ENCODE measurements around the gene CDKN1C.

Gene CDKN1C

GRCh38 chr11:2863276-2863618 is 22.3 kb downstream of the CDKN1C start:
- TF ChIP-seq CREB1 (IDR thresholded peaks at IDR 0.05; ENCODE audit: low read depth) = no peak
- TF ChIP-seq CEBPB (IDR thresholded peaks at IDR 0.05) = no peak
- no peak for TF ChIP-seq NFIC (IDR thresholded peaks at IDR 0.05)
- TF ChIP-seq REST (IDR thresholded peaks at IDR 0.05; ENCODE audit: low read depth) = no peak
- no peak for TF ChIP-seq EGR1 (IDR thresholded peaks at IDR 0.05)
- no peak for TF ChIP-seq ZBTB7A (IDR thresholded peaks at IDR 0.05; ENCODE audit: low read depth)
- TF ChIP-seq RAD21 (IDR thresholded peaks at IDR 0.05; ENCODE audit: low read depth) = no peak
- no peak for TF ChIP-seq TCF12 (IDR thresholded peaks at IDR 0.05; ENCODE audit: low read depth)
- no peak for TF ChIP-seq FOXM1 (IDR thresholded peaks at IDR 0.05; ENCODE audit: borderline replicate concordance, low read depth)
- TF ChIP-seq EP300 (IDR thresholded peaks at IDR 0.05; ENCODE audit: borderline replicate concordance) = no peak
- no peak for TF ChIP-seq TEAD4 (IDR thresholded peaks at IDR 0.05)
- TF ChIP-seq MAX (IDR thresholded peaks at IDR 0.05) = no peak

GRCh38 chr11:2862395-2863275 is 22.9 kb downstream of the CDKN1C start:
- TF ChIP-seq EGR1 (IDR thresholded peaks at IDR 0.05) (no peak), ZBTB7A (IDR thresholded peaks at IDR 0.05; ENCODE audit: low read depth) (no peak), CEBPB (IDR thresholded peaks at IDR 0.05) (no peak), CREB1 (IDR thresholded peaks at IDR 0.05; ENCODE audit: low read depth) (no peak), TAF1 (IDR thresholded peaks at IDR 0.05; ENCODE audit: low read depth) (no peak), RAD21 (IDR thresholded peaks at IDR 0.05; ENCODE audit: low read depth) (no peak), REST (IDR thresholded peaks at IDR 0.05; ENCODE audit: low read depth) (no peak), NFIC (IDR thresholded peaks at IDR 0.05) (no peak), MAX (IDR thresholded peaks at IDR 0.05) (no peak), TCF12 (IDR thresholded peaks at IDR 0.05; ENCODE audit: low read depth) (no peak), USF1 (IDR thresholded peaks at IDR 0.05) (no peak), FOXM1 (IDR thresholded peaks at IDR 0.05; ENCODE audit: borderline replicate concordance, low read depth) (no peak), YY1 (IDR thresholded peaks at IDR 0.05; ENCODE audit: low read depth) (no peak), TEAD4 (IDR thresholded peaks at IDR 0.05) (no peak), EP300 (IDR thresholded peaks at IDR 0.05; ENCODE audit: borderline replicate concordance) (no peak)

- TF ChIP-seq REST (IDR thresholded peaks at IDR 0.05; ENCODE audit: low read depth) (no peak), NFIC (IDR thresholded peaks at IDR 0.05) (no peak), ZBTB7A (IDR thresholded peaks at IDR 0.05; ENCODE audit: low read depth) (no peak), EGR1 (IDR thresholded peaks at IDR 0.05) (no peak)
Measured at GRCh38 chr11:2860636-2861035, 24.9 kb downstream of the CDKN1C start.

- TF ChIP-seq REST (IDR thresholded peaks at IDR 0.05; ENCODE audit: low read depth) (no peak), EP300 (IDR thresholded peaks at IDR 0.05; ENCODE audit: borderline replicate concordance) (no peak), TCF12 (IDR thresholded peaks at IDR 0.05; ENCODE audit: low read depth) (no peak), YY1 (IDR thresholded peaks at IDR 0.05; ENCODE audit: low read depth) (no peak), EGR1 (IDR thresholded peaks at IDR 0.05) (no peak)
Measured at GRCh38 chr11:2859699-2860037, 25.9 kb downstream of the CDKN1C start.
